HepG2 (cell line): Measurements from ENCODE around the gene GMFB. TPM values are rescaled to one million over a fixed set of nuclear protein-coding genes. Genes with fewer than 3 reads are reported as not detected.

Experiments used
- CHCHD3 ChIP-seq: sonication (generic); formaldehyde crosslinking; IDR thresholded peaks from 2 replicates; pipeline ENCODE4 v1.8.0; 2022; ENCODE audit warnings: mild to moderate bottlenecking, missing genetic modification reagents, moderate library complexity
- ELF1 ChIP-seq: sonication (generic); formaldehyde crosslinking; IDR thresholded peaks from 2 replicates; pipeline ENCODE4 v1.4.0; 2020; ENCODE audit warnings: missing genetic modification reagents
- FOXJ3 ChIP-seq: sonication (generic); formaldehyde crosslinking; IDR thresholded peaks from 2 replicates; pipeline ENCODE4 v1.4.0; 2020; ENCODE audit warnings: missing genetic modification reagents, mild to moderate bottlenecking, borderline replicate concordance
- KIAA2018 ChIP-seq: sonication (generic); formaldehyde crosslinking; IDR thresholded peaks from 2 replicates; pipeline ENCODE4 v1.5.0; 2020; ENCODE audit warnings: mild to moderate bottlenecking, missing genetic modification reagents, borderline replicate concordance
- NFE2L2 ChIP-seq: fragments of 150-350 bp; IDR thresholded peaks from 2 replicates; pipeline ENCODE4 v1.6.1; 2014; ENCODE audit warnings: low read length
- PHF21A ChIP-seq: sonication (generic); formaldehyde crosslinking; IDR thresholded peaks from 2 replicates; pipeline ENCODE4 v1.5.0; 2020; ENCODE audit warnings: mild to moderate bottlenecking, missing genetic modification reagents
- RARA ChIP-seq: IDR thresholded peaks from 2 replicates; pipeline ENCODE4 v1.6.1; 2016; ENCODE audit warnings: missing genetic modification reagents, missing compliant biosample characterization
- STAT6 ChIP-seq: sonication (generic); formaldehyde crosslinking; IDR thresholded peaks from 2 replicates; pipeline ENCODE4 v1.4.0; 2020; ENCODE audit warnings: missing genetic modification reagents, mild to moderate bottlenecking, borderline replicate concordance
- TARDBP ChIP-seq: sonication (generic); formaldehyde crosslinking; IDR thresholded peaks from 2 replicates; pipeline ENCODE4 v1.8.0; 2022; ENCODE audit warnings: mild to moderate bottlenecking, missing genetic modification reagents
- TMF1 ChIP-seq: sonication (generic); formaldehyde crosslinking; IDR thresholded peaks from 2 replicates; pipeline ENCODE4 v1.8.1; 2022; ENCODE audit warnings: low read depth, missing genetic modification reagents
- ZMYM4 ChIP-seq: sonication (generic); formaldehyde crosslinking; IDR thresholded peaks from 2 replicates; pipeline ENCODE4 v1.8.1; 2023; ENCODE audit warnings: mild to moderate bottlenecking, missing genetic modification reagents
- ZNF180 ChIP-seq: sonication (generic); formaldehyde crosslinking; IDR thresholded peaks from 2 replicates; pipeline ENCODE4 v1.4.0; 2020; ENCODE audit warnings: low read depth, missing genetic modification reagents, borderline replicate concordance
- ZNF292 ChIP-seq: sonication (generic); formaldehyde crosslinking; IDR thresholded peaks from 2 replicates; pipeline ENCODE4 v1.8.1; 2022; ENCODE audit warnings: mild to moderate bottlenecking, low read depth, missing genetic modification reagents, borderline replicate concordance
- ZNF552 ChIP-seq: sonication (generic); formaldehyde crosslinking; IDR thresholded peaks from 2 replicates; pipeline ENCODE4 v1.9.0; 2022; ENCODE audit warnings: missing genetic modification reagents, mild to moderate bottlenecking, borderline replicate concordance
- polyA plus RNA-seq, 8 experiments: library from polyadenylated mRNA; depleted of rRNA in 3 of 8; stranded (reverse) in 7 of 8; unstranded in 1 of 8; fragments of >200 nt; fragmentation: Illumina TruSeq in 4 of 8; extraction: Trizol in 4 of 8; gene quantifications; 2 replicates each; pipeline versions ENCODE4 v1.2.1 to v1.2.3, GENCODE V29; 2011 to 2016; ENCODE audit warnings: low read depth in 4 of 8, missing spikeins in 1 of 8, mixed read lengths in 1 of 8; ENCODE audit not compliant: insufficient read depth in 1 of 8
- total RNA-seq, 5 experiments: library from RNA; depleted of rRNA; stranded (reverse); fragments of >200 nt; fragmentation: Illumina TruSeq; extraction: Trizol; gene quantifications; 2 replicates each; pipeline ENCODE4 v1.2.3, GENCODE V29; 2016; ENCODE audit warnings: low read depth in 1 of 5

Gene GMFB
- total and polyA plus RNA-seq, 2 of the 13 experiments (the other 11 are each of a cell fraction or from before 2014, with no cell fraction given): 17.3 to 68.2 TPM

GRCh38 chr14:54509546-54510501, 21.0 kb upstream of the GMFB start, which contains the start of gene CGRRF1 (continued):
- TF ChIP-seq STAT6 (CRISPR knock-in tag): no peak
- TF ChIP-seq ELF1 (CRISPR knock-in tag): 0 out of 2 replicates have a peak, but pooled peaks have one; percentile 34
- TF ChIP-seq ZNF180 (CRISPR knock-in tag): no peak
- TF ChIP-seq PHF21A (CRISPR knock-in tag): peak; percentile 96
- TF ChIP-seq KIAA2018 (CRISPR knock-in tag): no peak
- TF ChIP-seq RARA (CRISPR knock-in tag): no peak; the same call in 1 of the 2 replicates
- peak; percentile 89 for TF ChIP-seq TARDBP
- no peak for TF ChIP-seq NFE2L2
- peak; percentile 58; the same call in 1 of the 2 replicates for TF ChIP-seq FOXJ3 (CRISPR knock-in tag)
- no peak for TF ChIP-seq CHCHD3 (CRISPR knock-in tag)
- peak; percentile 79; the same call in 1 of the 2 replicates for TF ChIP-seq ZNF292 (CRISPR knock-in tag)
- peak; percentile 99 for TF ChIP-seq ZMYM4
- TF ChIP-seq ZNF552: peak; percentile 80; the same call in 1 of the 2 replicates
- TF ChIP-seq TMF1: no peak
